Measurements from ENCODE around the gene MRPS12. TPM values are rescaled to one million over a fixed set of nuclear protein-coding genes. Genes with fewer than 3 reads are reported as not detected.

The MRPS12 gene
- total and polyA plus RNA-seq, 9 of the 15 experiments (the other 6 are each of a cell fraction or from before 2014, with no cell fraction given): 8.1 to 174 (median 52.0) TPM

DNA sequence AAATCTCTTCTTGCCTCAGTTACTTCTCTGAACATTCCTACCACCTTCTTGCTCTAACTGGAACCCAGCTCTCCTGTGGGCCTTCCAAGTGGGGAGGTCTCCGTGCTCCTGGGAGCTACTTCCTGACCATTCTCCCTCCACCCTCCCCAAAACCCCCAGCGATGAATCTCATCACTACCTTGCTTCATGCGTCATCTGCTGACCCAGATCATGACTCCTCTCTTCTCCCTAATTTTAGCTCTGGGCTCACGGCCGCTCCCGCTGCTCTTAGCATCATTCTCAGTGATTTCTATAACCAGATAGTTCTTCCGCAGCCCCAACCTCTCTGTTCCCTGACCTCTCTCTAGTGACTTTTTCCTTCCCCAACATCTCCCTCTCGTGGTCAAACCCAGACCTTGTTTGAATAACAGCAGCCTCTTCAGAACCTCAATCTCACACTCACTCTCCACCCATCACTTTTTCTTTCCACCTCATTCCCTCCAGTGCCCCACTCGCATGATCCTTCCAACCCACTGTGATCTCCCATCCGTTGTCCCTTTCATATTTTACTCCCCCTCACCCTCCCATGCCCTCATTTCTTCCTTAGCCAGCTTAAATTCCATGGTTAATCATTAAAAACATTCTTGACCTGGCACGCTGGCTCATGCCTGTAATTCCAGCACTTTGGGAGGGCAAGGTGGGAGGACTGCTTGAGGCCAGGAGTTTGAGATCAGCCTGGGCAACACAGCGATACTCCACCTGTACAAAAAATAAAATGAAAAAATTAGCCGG lies 21.8 kb downstream of the MRPS12 start (continued):
- TF ChIP-seq SMC3 (conservative IDR thresholded peaks at IDR 0.05; ENCODE audit: insufficient read depth, low read depth, low read length) (peak; percentile 40; the same call in 1 of the 2 replicates), ZNF830 (CRISPR knock-in tag; IDR thresholded peaks at IDR 0.05) (no peak)

DNA sequence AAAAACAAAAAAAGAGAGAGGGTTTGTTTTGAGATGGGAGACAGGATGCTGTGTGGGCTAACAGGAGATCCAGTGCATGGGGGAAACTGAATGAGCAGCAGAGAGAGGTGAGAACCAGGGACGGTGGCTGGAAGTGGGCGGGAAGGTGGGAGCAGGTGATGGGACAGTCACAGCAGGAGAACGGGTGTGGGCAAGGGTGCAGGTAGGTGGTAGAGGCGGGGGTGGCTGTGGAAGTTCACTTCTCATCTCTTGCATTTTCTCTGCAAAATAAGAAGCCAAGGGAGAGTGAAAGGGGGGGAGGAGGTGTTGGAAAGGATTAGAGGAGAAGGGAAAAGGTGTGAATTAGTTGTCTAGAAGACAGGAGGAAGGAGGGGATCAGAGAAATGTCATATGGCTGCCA lies 22.9 kb downstream of the MRPS12 start:
- Histone ChIP-seq H3K9ac (ENCODE audit: insufficient read depth in 1 of 2, low read depth in 2 of 2, low read length in 2 of 2) (no peak overlapping the region; a peak in 1 of 4 replicates), H4K20me1 (replicated peaks; ENCODE audit: control insufficient read depth, insufficient read depth, low read length) (no peaks in the 10 kb centered on the region), H3K9me3 (replicated peaks; ENCODE audit: control insufficient read depth, insufficient read depth, low read depth, low read length) (no peaks in the 10 kb centered on the region; the same call in 1 of the 2 replicates), H3K27ac (ENCODE audit: extremely low read depth, low read depth, low read length) (no peak overlapping the region), H3K4me3 (no peak overlapping the region), H3K36me3 (ENCODE audit: control insufficient read depth, insufficient read depth, low read length) (peaks cover 12% of the 10 kb centered on the region; the same call in 1 of the 3 replicates), H3K79me2 (ENCODE audit: control insufficient read depth, insufficient read depth, low read length) (no peaks in the 10 kb centered on the region), H3K27me3 (ENCODE audit: control insufficient read depth in 2 of 2, insufficient read depth in 2 of 2, low read length in 2 of 2) (no peaks in the 10 kb centered on the region), H3K9me1 (ENCODE audit: control insufficient read depth, insufficient read depth, low read length) (no peaks in the 10 kb centered on the region), H3K4me1 (replicated peaks in 1 of 2; ENCODE audit: control insufficient read depth in 2 of 2, insufficient read depth in 2 of 2, low read length in 2 of 2) (peaks cover 0 to 5% of the 10 kb centered on the region in 2 experiments; a peak in 1 of 5 replicates), H3K4me2 (ENCODE audit: insufficient read depth, low read length) (no peak overlapping the region), H2AFZ (ENCODE audit: low read depth, low read length) (no peak overlapping the region)
- intact Hi-C loops (cut with micrococcal nuclease): loop anchor here (5.0 kb wide), 1 partner anchor 551 kb away; the partner anchor contains the start of gene FAM98C
- POLR2A ChIA-PET: interaction anchor here (0.7 kb wide), 1 partner anchor 410 kb away, joined by 3 read pairs; no protein-coding TSS in a partner anchor
- DNase-seq (ENCODE audit: extremely low read depth in 1 of 4, low spot score in 3 of 4) (no peak), FAIRE-seq (no peak), ATAC-seq (no peak)
- CTCF ChIA-PET (ENCODE audit: low intra/inter-chr PET ratio): no interaction called here
- in situ Hi-C loops (cut with MboI): no loop called here
- no TSS peak for BruUV-seq (replicated peaks)
- WGBS (ENCODE audit: insufficient coverage, low coverage, missing lambda C conversion rate): 64% methylated on average over 4 of the region's 4 CpGs
- TF ChIP-seq, protein P1, sequence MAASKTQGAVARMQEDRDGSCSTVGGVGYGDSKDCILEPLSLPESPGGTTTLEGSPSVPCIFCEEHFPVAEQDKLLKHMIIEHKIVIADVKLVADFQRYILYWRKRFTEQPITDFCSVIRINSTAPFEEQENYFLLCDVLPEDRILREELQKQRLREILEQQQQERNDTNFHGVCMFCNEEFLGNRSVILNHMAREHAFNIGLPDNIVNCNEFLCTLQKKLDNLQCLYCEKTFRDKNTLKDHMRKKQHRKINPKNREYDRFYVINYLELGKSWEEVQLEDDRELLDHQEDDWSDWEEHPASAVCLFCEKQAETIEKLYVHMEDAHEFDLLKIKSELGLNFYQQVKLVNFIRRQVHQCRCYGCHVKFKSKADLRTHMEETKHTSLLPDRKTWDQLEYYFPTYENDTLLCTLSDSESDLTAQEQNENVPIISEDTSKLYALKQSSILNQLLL (CRISPR knock-in tag; IDR thresholded peaks at IDR 0.05; ENCODE audit: borderline replicate concordance): no peak
- TF ChIP-seq, protein P2, sequence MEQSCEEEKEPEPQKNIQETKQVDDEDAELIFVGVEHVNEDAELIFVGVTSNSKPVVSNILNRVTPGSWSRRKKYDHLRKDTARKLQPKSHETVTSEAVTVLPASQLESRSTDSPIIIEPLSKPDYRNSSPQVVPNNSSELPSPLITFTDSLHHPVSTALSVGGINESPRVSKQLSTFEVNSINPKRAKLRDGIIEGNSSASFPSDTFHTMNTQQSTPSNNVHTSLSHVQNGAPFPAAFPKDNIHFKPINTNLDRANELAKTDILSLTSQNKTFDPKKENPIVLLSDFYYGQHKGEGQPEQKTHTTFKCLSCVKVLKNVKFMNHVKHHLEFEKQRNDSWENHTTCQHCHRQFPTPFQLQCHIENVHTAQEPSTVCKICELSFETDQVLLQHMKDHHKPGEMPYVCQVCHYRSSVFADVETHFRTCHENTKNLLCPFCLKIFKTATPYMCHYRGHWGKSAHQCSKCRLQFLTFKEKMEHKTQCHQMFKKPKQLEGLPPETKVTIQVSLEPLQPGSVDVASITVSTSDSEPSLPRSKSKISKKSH (CRISPR knock-in tag; IDR thresholded peaks at IDR 0.05): no peak
- no peak for TF ChIP-seq YBX1 (IDR thresholded peaks at IDR 0.05)
- TF ChIP-seq ZNF23 (CRISPR knock-in tag; IDR thresholded peaks at IDR 0.05): no peak
- TF ChIP-seq, protein P3, sequence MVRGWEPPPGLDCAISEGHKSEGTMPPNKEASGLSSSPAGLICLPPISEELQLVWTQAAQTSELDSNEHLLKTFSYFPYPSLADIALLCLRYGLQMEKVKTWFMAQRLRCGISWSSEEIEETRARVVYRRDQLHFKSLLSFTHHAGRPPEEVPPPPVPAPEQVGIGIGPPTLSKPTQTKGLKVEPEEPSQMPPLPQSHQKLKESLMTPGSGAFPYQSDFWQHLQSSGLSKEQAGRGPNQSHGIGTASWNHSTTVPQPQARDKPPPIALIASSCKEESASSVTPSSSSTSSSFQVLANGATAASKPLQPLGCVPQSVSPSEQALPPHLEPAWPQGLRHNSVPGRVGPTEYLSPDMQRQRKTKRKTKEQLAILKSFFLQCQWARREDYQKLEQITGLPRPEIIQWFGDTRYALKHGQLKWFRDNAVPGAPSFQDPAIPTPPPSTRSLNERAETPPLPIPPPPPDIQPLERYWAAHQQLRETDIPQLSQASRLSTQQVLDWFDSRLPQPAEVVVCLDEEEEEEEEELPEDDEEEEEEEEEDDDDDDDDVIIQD (CRISPR knock-in tag; IDR thresholded peaks at IDR 0.05): no peak
- TF ChIP-seq HNRNPUL1 (IDR thresholded peaks at IDR 0.05; ENCODE audit: low read length): no peak
- TF ChIP-seq, protein P4, sequence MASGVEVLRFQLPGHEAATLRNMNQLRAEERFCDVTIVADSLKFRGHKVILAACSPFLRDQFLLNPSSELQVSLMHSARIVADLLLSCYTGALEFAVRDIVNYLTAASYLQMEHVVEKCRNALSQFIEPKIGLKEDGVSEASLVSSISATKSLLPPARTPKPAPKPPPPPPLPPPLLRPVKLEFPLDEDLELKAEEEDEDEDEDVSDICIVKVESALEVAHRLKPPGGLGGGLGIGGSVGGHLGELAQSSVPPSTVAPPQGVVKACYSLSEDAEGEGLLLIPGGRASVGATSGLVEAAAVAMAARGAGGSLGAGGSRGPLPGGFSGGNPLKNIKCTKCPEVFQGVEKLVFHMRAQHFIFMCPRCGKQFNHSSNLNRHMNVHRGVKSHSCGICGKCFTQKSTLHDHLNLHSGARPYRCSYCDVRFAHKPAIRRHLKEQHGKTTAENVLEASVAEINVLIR (CRISPR knock-in tag; IDR thresholded peaks at IDR 0.05): no peak
- TF ChIP-seq ZNF384 (IDR thresholded peaks at IDR 0.05; ENCODE audit: low read depth, low read length): no peak
- TF ChIP-seq NR3C1 (CRISPR knock-in tag; IDR thresholded peaks at IDR 0.05): no peak
- TF ChIP-seq KAT7 (CRISPR knock-in tag; IDR thresholded peaks at IDR 0.05; ENCODE audit: borderline replicate concordance): no peak
- no peak for TF ChIP-seq RBM22 (IDR thresholded peaks at IDR 0.05; ENCODE audit: low read depth, low read length, poor library complexity, severe bottlenecking)
- TF ChIP-seq CHD2 (IDR thresholded peaks at IDR 0.05; ENCODE audit: low read depth, low read length): no peak
- TF ChIP-seq MBD2 (IDR thresholded peaks at IDR 0.05; ENCODE audit: borderline replicate concordance, low read depth): no peak
- no peak for TF ChIP-seq EGR1 (conservative IDR thresholded peaks at IDR 0.05)
